Activated CD8-positive, alpha-beta T cell treated with anti-CD3 and anti-CD28 coated beads for 36 hours (primary cell): ENCODE results near the gene F10. TPM values are rescaled to one million over a fixed set of nuclear protein-coding genes. Genes with fewer than 3 reads are reported as not detected.
"Not testable (repeated sequence)": the region's sequence is repeated elsewhere in the genome, so short reads cannot be mapped to it uniquely, and the experiment has no call there.

Experiments
- ATAC-seq: fragments of 200-7000 bp; cut with Tn5 transposase; one replicate; pipeline ENCODE4 v1.10.0; 2021; ENCODE audit warnings: mild to moderate bottlenecking, moderate library complexity
- CTCF ChIA-PET: fragments of 350-600 bp; sonication (Branson Sonifier 250); formaldehyde crosslinking; loops from one replicate; lab custom pipeline; 2021; ENCODE audit warnings: antibody characterized with exemption; lab: Charles Lee
- POLR2A ChIA-PET: fragments of 350-600 bp; sonication (Branson Sonifier 250); formaldehyde crosslinking; loops from one replicate; lab custom pipeline; 2021; ENCODE audit warnings: antibody characterized with exemption; lab: Charles Lee
- DNase-seq: peaks from one replicate; pipeline ENCODE4 v3.0.0-alpha.2; 2020
- H3K27ac Mint-ChIP-seq: one replicate; pipeline ENCODE4 v1.8.0; 2021; ENCODE audit warnings: mild to moderate bottlenecking, mixed read lengths
- H3K27me3 Mint-ChIP-seq: one replicate; pipeline ENCODE4 v1.8.0; 2021; ENCODE audit warnings: mixed read lengths
- H3K36me3 Mint-ChIP-seq: one replicate; pipeline ENCODE4 v1.8.0; 2021; ENCODE audit warnings: low read depth, mixed read lengths
- H3K4me1 Mint-ChIP-seq: one replicate; pipeline ENCODE4 v1.8.0; 2021; ENCODE audit warnings: low read depth, mixed read lengths
- H3K4me3 Mint-ChIP-seq: one replicate; pipeline ENCODE4 v1.8.0; 2021; ENCODE audit warnings: mild to moderate bottlenecking, moderate library complexity, mixed read lengths
- H3K9me3 Mint-ChIP-seq: one replicate; pipeline ENCODE4 v1.8.0; 2021; ENCODE audit warnings: mixed read lengths
- CTCF ChIP-seq: fragments of 200-600 bp; IDR thresholded peaks from one replicate; pipeline ENCODE4 v1.8.0; 2022; ENCODE audit warnings: antibody characterized with exemption, mild to moderate bottlenecking
- intact Hi-C: fragments of 100-400 bp; cut with micrococcal nuclease; formaldehyde crosslinking; loops from one replicate; pipeline ENCODE4 v1.10.0; 2022
- total RNA-seq, 2 experiments: library from RNA; stranded (reverse); gene quantifications; one replicate each; pipeline ENCODE4 v1.2.3, GENCODE V29; 2021

The F10 gene
- total RNA-seq, 2 experiments from 2014 or later: not detected

GRCh38 chr13:113159701-113160100 lies 37.1 kb downstream of the F10 start:
- Mint-ChIP-seq H3K4me3 (no peak overlapping the region), H3K36me3 (peaks cover 2% of the 10 kb centered on the region), H3K27ac (no peak overlapping the region), H3K9me3 (peaks cover 12% of the 10 kb centered on the region), H3K4me1 (peaks cover 19% of the 10 kb centered on the region), H3K27me3 (no peaks in the 10 kb centered on the region)
- intact Hi-C loops: no loop called here
- POLR2A ChIA-PET: interaction anchor here (0.9 kb wide), 1 partner anchor 29 kb away, joined by 3 read pairs; no protein-coding TSS in a partner anchor
- DNase-seq (no peak), ATAC-seq (no peak)
- CTCF ChIA-PET: no interaction called here
- no peak for TF ChIP-seq CTCF

GRCh38 chr13:113160983-113161382 lies 38.4 kb downstream of the F10 start:
- CTCF ChIA-PET: no interaction called here
- DNase-seq (no peak), ATAC-seq (no peak)
- Mint-ChIP-seq H3K4me1 (peaks cover 23% of the 10 kb centered on the region), H3K36me3 (no peaks in the 10 kb centered on the region), H3K27ac (peak overlapping the region; percentile 75), H3K9me3 (peaks cover under 1% of the 10 kb centered on the region), H3K27me3 (no peaks in the 10 kb centered on the region), H3K4me3 (peak overlapping the region; percentile 34)
- intact Hi-C loops: no loop called here
- POLR2A ChIA-PET: interaction anchor here (0.6 to 1.2 kb wide), 2 partner anchors 47 to 138 kb away, joined by 3 to 4 read pairs; partner anchors contain the start of gene PCID2
- TF ChIP-seq CTCF: no peak

- no peaks in the 10 kb centered on the region for H3K9me3 Mint-ChIP-seq
- H3K27me3 Mint-ChIP-seq: no peaks in the 10 kb centered on the region
- ATAC-seq (peak; percentile 21), DNase-seq (peak; percentile 34)
- TF ChIP-seq CTCF: no peak
- H3K27ac Mint-ChIP-seq: peak overlapping the region; percentile 75
- ChIA-PET POLR2A (interaction anchor here (0.6 to 1.2 kb wide), 2 partner anchors 47 to 138 kb away, joined by 3 to 4 read pairs; partner anchors contain the start of gene PCID2), CTCF (no interaction called here)
- H3K36me3 Mint-ChIP-seq: no peaks in the 10 kb centered on the region
- intact Hi-C loops: no loop called here
- peak overlapping the region; percentile 34 for H3K4me3 Mint-ChIP-seq
- peaks cover 27% of the 10 kb centered on the region for H3K4me1 Mint-ChIP-seq
These were observed 38.8 kb downstream of the F10 start for GRCh38 chr13:113161433-113161832.

- intact Hi-C loops, H3K4me3 Mint-ChIP-seq, H3K9me3 Mint-ChIP-seq, POLR2A ChIA-PET, H3K36me3 Mint-ChIP-seq, H3K27me3 Mint-ChIP-seq, ATAC-seq, CTCF ChIA-PET, H3K27ac Mint-ChIP-seq: not testable (repeated sequence)
- DNase-seq: peak; percentile 20
- H3K4me1 Mint-ChIP-seq: peaks cover 30% of the 10 kb centered on the region
These were observed 39.4 kb downstream of the F10 start for GRCh38 chr13:113161975-113162374.

- ChIA-PET POLR2A (interaction anchor here (0.7 kb wide), 1 partner anchor 11 kb away, joined by 5 read pairs; no protein-coding TSS in a partner anchor), CTCF (no interaction called here)
- peak overlapping the region; percentile 48 for H3K27ac Mint-ChIP-seq
- TF ChIP-seq CTCF: no peak
- no peak overlapping the region for H3K4me3 Mint-ChIP-seq
- no peaks in the 10 kb centered on the region for H3K27me3 Mint-ChIP-seq
- peak; percentile 35 for DNase-seq
- ATAC-seq: peak; percentile 47
- peaks cover 6% of the 10 kb centered on the region for H3K36me3 Mint-ChIP-seq
- H3K9me3 Mint-ChIP-seq: peaks cover 2% of the 10 kb centered on the region
- peaks cover 30% of the 10 kb centered on the region for H3K4me1 Mint-ChIP-seq
- intact Hi-C loops: no loop called here
These were observed 40.4 kb downstream of the F10 start for GRCh38 chr13:113162783-113163685.
